ENCODE measurements around the gene FGF8. TPM values are rescaled to one million over a fixed set of nuclear protein-coding genes. Genes with fewer than 3 reads are reported as not detected.

FGF8 gene
- total and polyA plus RNA-seq, 2 of the 13 experiments (the other 11 are each of a cell fraction or from before 2014, with no cell fraction given), result not detected

GRCh38 chr10:101783736-101784118 lies 7.8 kb upstream of the FGF8 start (continued):
- TF ChIP-seq ZBED4 (CRISPR knock-in tag; IDR thresholded peaks at IDR 0.05; ENCODE audit: borderline replicate concordance), result no peak
- no peak for TF ChIP-seq TOE1 (CRISPR knock-in tag; IDR thresholded peaks at IDR 0.05)
- peak; percentile 72 for TF ChIP-seq RBM22 (optimal IDR thresholded peaks at IDR 0.05; ENCODE audit: low read length)
- no peak for TF ChIP-seq ZNF713 (CRISPR knock-in tag; IDR thresholded peaks at IDR 0.05)
- TF ChIP-seq ZFY (CRISPR knock-in tag; IDR thresholded peaks at IDR 0.05), result no peak; the same call in 1 of the 2 replicates
- TF ChIP-seq PHF20 (CRISPR knock-in tag; IDR thresholded peaks at IDR 0.05), result no peak
- no peak for TF ChIP-seq BORCS8-MEF2B (CRISPR knock-in tag; IDR thresholded peaks at IDR 0.05)
- no peak for TF ChIP-seq MYNN (CRISPR knock-in tag; IDR thresholded peaks at IDR 0.05; ENCODE audit: low read depth)
- no peak for TF ChIP-seq KDM1A (CRISPR knock-in tag; IDR thresholded peaks at IDR 0.05)
- TF ChIP-seq ZNF777 (CRISPR knock-in tag; IDR thresholded peaks at IDR 0.05), result 0 out of 2 replicates have a peak, but pooled peaks have one; percentile 1
- TF ChIP-seq POGK (CRISPR knock-in tag; conservative IDR thresholded peaks at IDR 0.05), result peak; percentile 41; the same call in 1 of the 2 replicates
- no peak for TF ChIP-seq ZNF3 (CRISPR knock-in tag; IDR thresholded peaks at IDR 0.05)
- no peak for TF ChIP-seq REXO4 (CRISPR knock-in tag; IDR thresholded peaks at IDR 0.05; ENCODE audit: borderline replicate concordance)
- TF ChIP-seq ZNF264 (CRISPR knock-in tag; IDR thresholded peaks at IDR 0.05), result 0 out of 2 replicates have a peak, but pooled peaks have one; percentile 31
